ENCODE results near the gene DDX54. TPM values are rescaled to one million over a fixed set of nuclear protein-coding genes. Genes with fewer than 3 reads are reported as not detected.
A peak's percentile ranks its signal among the peaks of the same experiment; 100 is the strongest.

The DDX54 gene, protein sequence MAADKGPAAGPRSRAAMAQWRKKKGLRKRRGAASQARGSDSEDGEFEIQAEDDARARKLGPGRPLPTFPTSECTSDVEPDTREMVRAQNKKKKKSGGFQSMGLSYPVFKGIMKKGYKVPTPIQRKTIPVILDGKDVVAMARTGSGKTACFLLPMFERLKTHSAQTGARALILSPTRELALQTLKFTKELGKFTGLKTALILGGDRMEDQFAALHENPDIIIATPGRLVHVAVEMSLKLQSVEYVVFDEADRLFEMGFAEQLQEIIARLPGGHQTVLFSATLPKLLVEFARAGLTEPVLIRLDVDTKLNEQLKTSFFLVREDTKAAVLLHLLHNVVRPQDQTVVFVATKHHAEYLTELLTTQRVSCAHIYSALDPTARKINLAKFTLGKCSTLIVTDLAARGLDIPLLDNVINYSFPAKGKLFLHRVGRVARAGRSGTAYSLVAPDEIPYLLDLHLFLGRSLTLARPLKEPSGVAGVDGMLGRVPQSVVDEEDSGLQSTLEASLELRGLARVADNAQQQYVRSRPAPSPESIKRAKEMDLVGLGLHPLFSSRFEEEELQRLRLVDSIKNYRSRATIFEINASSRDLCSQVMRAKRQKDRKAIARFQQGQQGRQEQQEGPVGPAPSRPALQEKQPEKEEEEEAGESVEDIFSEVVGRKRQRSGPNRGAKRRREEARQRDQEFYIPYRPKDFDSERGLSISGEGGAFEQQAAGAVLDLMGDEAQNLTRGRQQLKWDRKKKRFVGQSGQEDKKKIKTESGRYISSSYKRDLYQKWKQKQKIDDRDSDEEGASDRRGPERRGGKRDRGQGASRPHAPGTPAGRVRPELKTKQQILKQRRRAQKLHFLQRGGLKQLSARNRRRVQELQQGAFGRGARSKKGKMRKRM
- total RNA-seq: 10 to 100 TPM; 27.3 to 84.2 TPM

DNA sequence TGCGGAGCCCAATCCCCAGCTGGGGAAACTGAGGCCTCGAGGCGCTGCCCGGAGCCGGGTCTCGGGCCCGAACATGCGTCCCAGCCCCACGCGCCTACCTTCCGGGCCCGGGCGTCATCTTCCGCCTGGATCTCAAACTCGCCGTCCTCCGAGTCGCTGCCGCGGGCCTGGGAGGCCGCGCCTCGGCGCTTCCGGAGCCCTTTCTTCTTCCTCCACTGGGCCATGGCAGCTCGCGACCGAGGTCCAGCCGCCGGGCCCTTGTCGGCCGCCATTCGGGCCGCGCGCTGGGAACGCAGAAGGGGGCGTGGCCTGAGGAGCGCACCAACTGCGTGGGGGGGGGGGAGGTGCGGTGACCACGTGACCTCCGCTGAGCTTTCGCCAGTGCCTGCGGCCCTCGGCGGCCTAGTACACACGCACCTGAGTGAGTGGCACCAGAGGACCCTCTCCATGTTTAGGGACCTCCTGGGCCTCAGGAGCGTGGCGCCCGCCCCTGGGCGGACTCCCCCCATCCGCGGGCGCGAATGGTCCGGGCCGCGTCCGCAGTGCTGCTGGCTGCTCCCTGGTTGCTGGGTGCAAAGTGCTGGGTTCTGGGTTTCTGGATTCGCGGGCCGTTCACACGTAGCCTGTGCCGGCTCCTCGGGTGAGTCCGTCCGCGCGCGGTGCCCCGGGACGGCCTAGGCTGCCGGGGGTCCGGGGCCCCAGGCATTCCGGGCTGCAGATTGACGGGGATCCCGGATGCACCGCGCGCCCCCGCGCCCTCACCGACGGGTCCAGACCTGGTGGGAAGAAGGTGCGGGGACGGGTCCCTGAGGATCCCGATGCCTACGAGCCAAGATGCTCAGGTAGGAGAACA, at the start of gene DDX54, which contains the start of gene RITA1:
TSS of gene DDX54 (minus strand) at position 299 of the 853 bp plus-strand sequence. CDS start at position 272, 27 bp downstream.
TSS of gene RITA1 (plus strand) at position 542 of the 853 bp plus-strand sequence. CDS start 1,026 bp downstream, outside the sequence.
- TF ChIP-seq, protein P1, sequence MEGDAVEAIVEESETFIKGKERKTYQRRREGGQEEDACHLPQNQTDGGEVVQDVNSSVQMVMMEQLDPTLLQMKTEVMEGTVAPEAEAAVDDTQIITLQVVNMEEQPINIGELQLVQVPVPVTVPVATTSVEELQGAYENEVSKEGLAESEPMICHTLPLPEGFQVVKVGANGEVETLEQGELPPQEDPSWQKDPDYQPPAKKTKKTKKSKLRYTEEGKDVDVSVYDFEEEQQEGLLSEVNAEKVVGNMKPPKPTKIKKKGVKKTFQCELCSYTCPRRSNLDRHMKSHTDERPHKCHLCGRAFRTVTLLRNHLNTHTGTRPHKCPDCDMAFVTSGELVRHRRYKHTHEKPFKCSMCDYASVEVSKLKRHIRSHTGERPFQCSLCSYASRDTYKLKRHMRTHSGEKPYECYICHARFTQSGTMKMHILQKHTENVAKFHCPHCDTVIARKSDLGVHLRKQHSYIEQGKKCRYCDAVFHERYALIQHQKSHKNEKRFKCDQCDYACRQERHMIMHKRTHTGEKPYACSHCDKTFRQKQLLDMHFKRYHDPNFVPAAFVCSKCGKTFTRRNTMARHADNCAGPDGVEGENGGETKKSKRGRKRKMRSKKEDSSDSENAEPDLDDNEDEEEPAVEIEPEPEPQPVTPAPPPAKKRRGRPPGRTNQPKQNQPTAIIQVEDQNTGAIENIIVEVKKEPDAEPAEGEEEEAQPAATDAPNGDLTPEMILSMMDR (IDR thresholded peaks at IDR 0.05): no peak
- Histone ChIP-seq H3K27ac (peak within 1 kb of the TSS; percentile 97), H3K9me3 (no peaks in the 10 kb centered on the region), H3K4me1 (ENCODE audit: control insufficient read depth in 1 of 2, low read depth in 2 of 2) (peaks cover 22 to 36% of the 10 kb centered on the region in 2 donors), H3K27me3 (replicated peaks; ENCODE audit: insufficient read depth) (no peaks in the 10 kb centered on the region), H3K36me3 (peaks cover 5% of the 10 kb centered on the region), H3K4me3 (peak within 1 kb of the TSS; percentile 98)
- ATAC-seq (ENCODE audit: insufficient number of reproducible peaks, low FRiP score, low read depth): peak; percentile 83
- DNase-seq (ENCODE audit: low spot score): no peak

DNA sequence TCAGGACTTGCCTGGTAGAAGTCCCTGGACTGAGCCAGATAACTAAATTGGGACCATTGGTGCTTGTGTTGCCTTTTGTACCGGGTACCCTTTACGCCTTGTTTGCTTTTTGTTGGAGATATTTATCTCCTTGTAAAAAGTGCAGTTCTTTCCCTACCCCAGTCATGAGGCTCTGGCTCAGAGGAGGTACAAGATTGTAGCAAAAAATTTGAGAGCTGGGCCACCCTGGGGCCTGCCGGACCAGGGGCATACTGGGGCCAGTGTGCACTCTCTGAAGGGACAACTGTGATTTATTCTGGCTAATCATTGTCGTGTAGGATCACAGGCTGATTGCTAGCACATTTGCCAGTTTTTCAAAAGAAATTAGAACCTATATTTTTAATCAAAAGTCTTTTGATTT, 49.2 kb upstream of the DDX54 start:
- peaks cover 17% of the 10 kb centered on the region for H3K36me3 ChIP-seq
- peaks cover 69 to 90% of the 10 kb centered on the region in 2 donors for H3K4me1 ChIP-seq (ENCODE audit: control insufficient read depth in 1 of 2, low read depth in 2 of 2)
- H3K27ac ChIP-seq: peak overlapping the region; percentile 83 to 85

DNA sequence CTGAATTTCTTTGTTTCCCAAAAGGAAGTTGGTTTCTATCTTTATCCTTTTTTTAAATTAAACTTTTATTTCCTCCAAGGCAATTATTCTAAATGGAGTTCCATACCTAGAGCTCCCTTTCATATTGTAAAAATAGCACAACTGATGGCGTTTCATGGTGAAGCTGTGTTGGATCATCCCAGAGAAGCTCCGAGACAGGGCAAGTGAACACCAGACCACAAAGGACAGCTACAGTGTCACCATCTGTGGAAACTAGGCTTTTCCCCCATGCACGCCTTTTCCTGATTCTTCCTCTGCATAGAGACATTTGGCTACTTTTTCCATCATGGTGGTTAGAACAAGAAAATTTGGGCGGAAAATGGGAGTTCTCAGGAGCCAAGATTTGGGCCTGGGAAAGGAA, 48.7 kb upstream of the DDX54 start:
- peaks cover 68 to 90% of the 10 kb centered on the region in 2 donors for H3K4me1 ChIP-seq (ENCODE audit: control insufficient read depth in 1 of 2, low read depth in 2 of 2)
- no peaks in the 10 kb centered on the region for H3K27me3 ChIP-seq (replicated peaks; ENCODE audit: insufficient read depth)
- TF ChIP-seq, protein P1 (IDR thresholded peaks at IDR 0.05): no peak
- ATAC-seq (ENCODE audit: insufficient number of reproducible peaks, low FRiP score, low read depth): no peak
- no peaks in the 10 kb centered on the region for H3K9me3 ChIP-seq
- H3K4me3 ChIP-seq: no peak overlapping the region
- no peak for DNase-seq (ENCODE audit: low spot score)
- H3K27ac ChIP-seq: peak overlapping the region; percentile 85 to 89
- peaks cover 17% of the 10 kb centered on the region for H3K36me3 ChIP-seq

More for the DNA sequence above, 49.2 kb upstream of the DDX54 start:
- Histone ChIP-seq H3K9me3 (no peaks in the 10 kb centered on the region), H3K27me3 (replicated peaks; ENCODE audit: insufficient read depth) (no peaks in the 10 kb centered on the region), H3K4me3 (no peak overlapping the region)
- TF ChIP-seq, protein P1 (IDR thresholded peaks at IDR 0.05): no peak
- ATAC-seq (ENCODE audit: insufficient number of reproducible peaks, low FRiP score, low read depth): no peak
- no peak for DNase-seq (ENCODE audit: low spot score)

GRCh38 chr12:113232840-113233585, 47.7 kb upstream of the DDX54 start:
- Histone ChIP-seq H3K4me3 (peak overlapping the region; percentile 68), H3K27ac (peak overlapping the region; percentile 80 to 89), H3K36me3 (peaks cover 17% of the 10 kb centered on the region), H3K27me3 (replicated peaks; ENCODE audit: insufficient read depth) (no peaks in the 10 kb centered on the region), H3K9me3 (no peaks in the 10 kb centered on the region), H3K4me1 (ENCODE audit: control insufficient read depth in 1 of 2, low read depth in 2 of 2) (peaks cover 68 to 90% of the 10 kb centered on the region in 2 donors)
- DNase-seq (ENCODE audit: low spot score) (no peak), ATAC-seq (ENCODE audit: insufficient number of reproducible peaks, low FRiP score, low read depth) (peak; percentile 75)
- TF ChIP-seq, protein P1 (IDR thresholded peaks at IDR 0.05): no peak

Measured in thoracic aorta (tissue), 2 donors.